Measurements from ENCODE around the gene MAVS.
"Not testable (repeated sequence)": the region's sequence is repeated elsewhere in the genome, so short reads cannot be mapped to it uniquely, and the experiment has no call there.

The MAVS gene

GRCh38 chr20:3815703-3816315, 30.8 kb upstream of the MAVS start:
- no peak for DNase-seq (ENCODE audit: low spot score)

- DNase-seq (ENCODE audit: low spot score), result peak; percentile 74
These were observed 28.2 kb upstream of the MAVS start for GRCh38 chr20:3818155-3819151.

GRCh38 chr20:3819411-3820047, 27.1 kb upstream of the MAVS start:
- no peak for DNase-seq (ENCODE audit: low spot score)

GRCh38 chr20:3820048-3820900, 26.4 kb upstream of the MAVS start, which contains the start of gene AP5S1:
TSS of gene AP5S1 (plus strand) at chr20:3820547. CDS start at chr20:3822118, 1,571 bp downstream.
- DNase-seq (ENCODE audit: low spot score), result peak; percentile 98

GRCh38 chr20:3820901-3821727, 25.5 kb upstream of the MAVS start:
- no peak for DNase-seq (ENCODE audit: low spot score)

- DNase-seq (ENCODE audit: low spot score), result no peak
These were observed 24.6 kb upstream of the MAVS start for GRCh38 chr20:3821996-3822395.

- no peak for DNase-seq (ENCODE audit: low spot score)
These were observed 22.8 kb upstream of the MAVS start for GRCh38 chr20:3823881-3824280.

- no peak for DNase-seq (ENCODE audit: low spot score)
These were observed 21.1 kb upstream of the MAVS start for GRCh38 chr20:3825526-3825925.

- DNase-seq (ENCODE audit: low spot score), result no peak
These were observed 20.2 kb upstream of the MAVS start for GRCh38 chr20:3826420-3826819.

GRCh38 chr20:3828798-3829197, 17.8 kb upstream of the MAVS start:
- no peak for DNase-seq (ENCODE audit: low spot score)

- not testable (repeated sequence) for DNase-seq (ENCODE audit: low spot score)
These were observed 16.7 kb upstream of the MAVS start for GRCh38 chr20:3829891-3830290.

- DNase-seq (ENCODE audit: low spot score), result no peak
These were observed 10.5 kb upstream of the MAVS start for GRCh38 chr20:3836132-3836531.

- no peak for DNase-seq (ENCODE audit: low spot score)
These were observed 7.3 kb upstream of the MAVS start for GRCh38 chr20:3839328-3839727.

GRCh38 chr20:3840201-3840600, 6.4 kb upstream of the MAVS start:
- not testable (repeated sequence) for DNase-seq (ENCODE audit: low spot score)

GRCh38 chr20:3842348-3842930, 4.2 kb upstream of the MAVS start:
- peak; percentile 25 for DNase-seq (ENCODE audit: low spot score)

- peak; percentile 85 for DNase-seq (ENCODE audit: low spot score)
These were observed 3.1 kb upstream of the MAVS start for GRCh38 chr20:3843490-3843889.

- peak; percentile 9 for DNase-seq (ENCODE audit: low spot score)
These were observed 2.5 kb upstream of the MAVS start for GRCh38 chr20:3843990-3844619.

- DNase-seq (ENCODE audit: low spot score), result no peak
These were observed 275 bp upstream of the MAVS start for GRCh38 chr20:3846378-3846739.

- DNase-seq (ENCODE audit: low spot score), result no peak
These were observed 851 bp downstream of the MAVS start for GRCh38 chr20:3847429-3847940.

- peak; percentile 3 for DNase-seq (ENCODE audit: low spot score)
These were observed 1.9 kb downstream of the MAVS start for GRCh38 chr20:3848565-3848964.

All from hematopoietic multipotent progenitor cell treated with erythropoietin and hydrocortisone succinate and interleukin-3 and kit ligand, for 17 days (in vitro differentiated cells).